Left cardiac atrium (tissue), 4 donors: ENCODE measurements around the gene TMCC1. TPM values are rescaled to one million over a fixed set of nuclear protein-coding genes. Genes with fewer than 3 reads are reported as not detected.
A peak's percentile ranks its signal among the peaks of the same experiment; 100 is the strongest.

Source experiments
- ATAC-seq, 2 donors: fragments of 200-7000 bp; cut with Tn5 transposase; one replicate each; pipeline ENCODE4 v1.9.1; 2020; ENCODE audit warnings: mild to moderate bottlenecking in 2 of 2, moderate library complexity in 2 of 2
- DNase-seq: peaks from one replicate; pipeline ENCODE4 v3.0.0-alpha.2; 2020
- intact Hi-C, 2 donors: fragments of 100-400 bp; cut with DNase I; formaldehyde crosslinking; loops; one replicate each; pipeline versions ENCODE4 v1.14.1 to v1.15.1; 2022 to 2023
- total RNA-seq, 2 donors: library from RNA; stranded (reverse); fragmentation: NEBNext Ultra II Directional; extraction: Animal tissue kit (Norgen Biotek cat#: 25700); gene quantifications; one replicate each; pipeline ENCODE4 v1.2.1, GENCODE V29; 2021
- donor health status: DM: no; HTN: yes; CAD: no.
- donor health status: DM: no; HTN: yes; CAD: no; lungs with severe emphysema.
- donor health status: DM: yes; HTN: yes; CAD: no.
- donor health status: Dilated cardiomyopathy.

TMCC1 gene
- total RNA-seq, 2 donors from 2014 or later: 30.0 to 34.2 TPM

DNA sequence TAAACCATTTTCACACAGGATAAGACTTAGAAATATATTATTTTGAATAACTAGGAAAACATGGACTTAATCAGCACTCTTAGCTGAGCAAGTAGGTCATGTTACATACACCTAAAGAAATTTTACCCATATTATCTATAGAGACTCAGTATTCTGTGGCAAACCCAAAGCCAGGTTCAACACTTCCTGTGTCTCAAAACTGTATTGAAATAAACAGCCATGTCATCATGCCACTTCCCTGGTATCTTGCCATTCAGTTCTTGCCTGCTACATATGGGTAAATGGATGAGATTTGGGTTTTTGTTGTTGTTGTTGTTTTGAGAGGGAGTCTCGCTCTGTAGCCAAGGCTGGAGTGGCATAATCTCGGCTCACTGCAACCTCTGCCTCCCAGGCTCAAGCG, 145.5 kb downstream of the TMCC1 start:
- intact Hi-C loops: no loop called here
- DNase-seq: no peak

DNA sequence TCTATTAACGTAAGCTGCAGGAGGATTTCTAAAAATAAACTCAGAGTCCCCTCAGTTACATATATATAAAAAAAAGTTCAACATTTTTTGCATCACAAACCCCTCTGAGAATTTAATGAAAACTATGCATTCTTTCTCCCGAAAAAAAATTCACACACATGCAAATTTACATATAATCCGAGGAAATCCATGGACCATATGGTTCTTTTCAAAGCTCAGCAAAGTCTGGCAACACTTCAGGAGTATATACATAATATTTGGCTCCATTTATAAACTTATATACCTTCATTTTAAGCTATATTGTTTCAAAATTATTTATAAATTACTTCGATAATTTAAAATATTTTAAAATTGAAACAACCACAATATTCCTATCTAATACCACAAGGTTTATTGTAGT, 146.4 kb downstream of the TMCC1 start:
- DNase-seq (no peak), ATAC-seq (no peak)
- intact Hi-C loops: no loop called here

More for the DNA sequence above, 145.5 kb downstream of the TMCC1 start:
- no peak for ATAC-seq

DNA sequence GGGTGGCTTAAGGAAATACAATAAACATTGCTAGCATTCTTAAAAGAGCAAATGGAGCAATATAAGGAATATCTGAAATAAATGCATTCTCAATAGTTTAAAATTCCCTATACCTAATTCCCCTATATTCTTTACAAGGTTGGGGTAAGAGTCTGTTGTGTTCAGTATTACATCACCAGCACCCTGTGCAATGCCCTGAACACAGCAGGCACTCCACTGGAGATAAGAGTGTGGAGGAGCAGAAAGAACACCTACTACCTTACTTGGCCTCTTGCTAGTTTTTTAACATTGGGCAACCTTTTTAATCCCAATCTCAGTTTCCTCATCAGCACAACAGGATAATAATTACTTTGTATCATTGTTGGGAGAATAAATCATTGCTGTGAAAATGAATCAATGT, 146.9 kb downstream of the TMCC1 start:
- peak in 1 of 2 donors; percentile 38 for ATAC-seq
- DNase-seq: no peak
- intact Hi-C loops: no loop called here

DNA sequence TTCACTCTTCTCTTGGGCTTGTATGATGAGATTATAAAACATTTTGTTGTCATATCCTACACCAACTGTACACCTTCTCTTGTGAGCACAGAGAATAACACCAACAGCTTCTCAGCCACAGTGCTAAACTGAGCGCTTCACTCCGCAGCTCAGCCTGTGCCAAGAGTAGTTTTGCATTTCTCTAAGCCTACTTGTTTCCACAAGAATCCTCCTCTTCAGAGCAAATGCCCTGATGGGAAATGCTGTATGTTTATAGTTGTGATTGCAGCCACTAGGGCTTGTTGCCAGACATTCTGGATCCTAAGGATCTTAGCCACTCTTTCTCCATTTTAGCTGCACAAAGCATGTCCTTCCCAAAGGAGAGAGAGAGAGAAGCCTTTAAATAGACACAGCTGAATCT, 148.3 kb downstream of the TMCC1 start:
- intact Hi-C loops: no loop called here
- DNase-seq (no peak), ATAC-seq (peak in 1 of 2 donors; percentile 47)

DNA sequence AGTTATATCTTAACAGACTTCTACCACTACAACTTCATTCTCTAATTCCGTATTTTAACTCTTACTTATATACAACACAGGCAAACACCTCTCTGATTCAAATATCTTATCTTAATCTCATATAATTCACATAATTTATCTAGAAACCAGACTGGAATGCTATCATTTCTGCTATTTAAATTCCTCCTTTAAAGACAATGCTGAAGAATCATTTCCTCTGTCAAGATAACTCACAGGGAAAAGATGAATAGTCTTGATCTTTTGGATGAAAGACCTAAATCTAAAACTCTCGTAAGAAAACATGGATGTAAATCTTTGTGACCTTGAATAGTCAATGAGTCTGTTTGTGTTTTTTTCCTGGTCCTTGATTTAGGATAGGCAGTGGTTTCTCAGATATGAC, 151.7 kb downstream of the TMCC1 start:
- no peak for DNase-seq
- ATAC-seq: no peak
- intact Hi-C loops: no loop called here

DNA sequence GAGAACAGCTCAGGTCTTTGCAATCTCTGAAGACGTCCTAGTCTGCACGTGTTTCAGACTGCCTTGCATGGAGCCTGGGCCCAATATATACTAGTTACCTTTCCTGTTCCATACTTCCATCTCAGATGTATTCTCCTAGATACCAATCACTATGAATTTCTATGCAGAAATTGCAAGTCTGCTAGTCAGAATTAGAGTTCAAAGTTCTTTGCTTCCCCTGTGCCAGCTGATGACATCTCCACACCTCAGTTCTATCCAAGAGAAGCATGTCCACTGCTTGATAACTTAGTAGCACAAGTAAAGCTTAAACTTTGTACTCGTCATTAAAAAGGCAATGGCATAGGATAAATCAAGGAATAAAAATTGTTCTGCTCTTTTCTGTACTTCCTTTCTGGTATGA, 153.4 kb downstream of the TMCC1 start:
- DNase-seq (no peak), ATAC-seq (no peak)
- intact Hi-C loops: no loop called here

DNA sequence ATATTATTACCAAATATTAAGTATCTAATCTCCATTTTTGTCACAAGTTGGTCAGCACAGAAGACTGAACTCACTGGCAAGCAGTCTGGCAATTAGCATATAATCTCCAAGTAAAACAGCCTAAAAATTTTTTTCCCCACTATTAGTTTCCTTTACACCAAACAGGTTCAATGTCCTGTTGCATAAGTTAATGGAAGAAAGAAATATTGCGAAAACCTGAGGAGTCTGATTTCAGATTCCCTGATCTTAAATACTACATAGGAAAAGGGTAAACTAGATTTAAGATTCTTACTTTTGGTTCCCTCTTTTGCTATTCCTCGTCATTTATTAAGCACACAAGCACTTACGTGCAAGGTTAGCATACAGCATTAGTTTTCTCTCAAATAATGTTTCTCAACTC, 153.9 kb downstream of the TMCC1 start:
- intact Hi-C loops: no loop called here
- ATAC-seq (no peak), DNase-seq (no peak)

DNA sequence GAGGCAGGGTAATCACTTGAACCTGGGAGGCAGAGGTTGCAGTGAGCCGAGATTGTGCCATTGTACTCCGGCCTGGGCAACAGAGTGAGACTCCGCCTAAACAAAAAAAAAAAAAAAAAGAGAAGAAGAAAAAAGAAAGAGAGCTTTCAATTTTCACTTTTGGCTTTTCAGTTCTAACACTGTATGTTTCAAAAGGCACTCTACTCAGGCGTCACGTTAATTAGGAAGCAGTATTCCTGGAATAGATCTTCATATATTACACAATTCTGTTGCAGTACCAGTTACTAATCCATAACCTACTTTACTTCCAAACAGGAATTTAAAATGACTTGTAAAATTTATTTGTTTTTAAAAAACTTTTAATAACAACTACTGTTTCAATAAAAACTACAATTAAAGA, 155.3 kb downstream of the TMCC1 start:
- ATAC-seq: no peak
- DNase-seq: no peak
- intact Hi-C loops: no loop called here

DNA sequence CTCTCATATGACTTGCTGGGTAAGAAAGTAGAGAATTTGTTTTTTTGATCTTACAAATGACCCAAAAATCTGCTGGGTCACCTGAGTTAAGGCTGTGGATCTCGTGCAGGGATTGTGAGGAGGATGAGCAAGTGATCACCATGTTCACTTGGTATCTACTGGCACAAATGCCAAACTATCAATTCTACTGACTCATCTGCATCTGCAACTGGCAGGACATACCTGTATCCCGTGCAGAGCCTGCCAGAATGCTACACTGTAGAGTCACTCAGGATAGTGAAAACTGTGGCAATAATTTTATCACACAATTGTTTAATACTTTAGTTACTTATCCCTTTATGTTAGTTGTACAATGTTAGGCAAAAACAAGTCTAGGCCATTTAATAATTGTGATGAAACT, 157.4 kb downstream of the TMCC1 start:
- DNase-seq (no peak), ATAC-seq (no peak)
- intact Hi-C loops: no loop called here

DNA sequence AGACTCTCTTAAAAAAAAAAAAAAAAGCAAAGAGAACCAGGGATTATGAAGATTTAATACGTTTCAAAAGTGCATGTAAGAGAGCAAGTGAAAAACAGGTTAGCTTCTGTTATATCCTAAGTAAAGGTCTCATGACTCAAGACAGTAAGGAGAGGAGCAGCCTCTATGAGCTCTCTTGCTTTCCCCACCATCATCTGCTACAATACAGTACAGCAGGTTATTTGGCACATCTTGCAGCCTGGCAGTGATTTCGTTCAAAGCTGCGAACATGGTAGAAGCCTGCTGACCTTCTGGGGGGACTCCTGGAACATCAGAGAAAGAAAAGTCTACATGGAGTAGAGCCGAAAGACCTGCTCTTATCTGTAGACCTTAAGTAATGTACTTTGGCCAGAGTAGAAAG, 157.9 kb downstream of the TMCC1 start:
- intact Hi-C loops: no loop called here

DNA sequence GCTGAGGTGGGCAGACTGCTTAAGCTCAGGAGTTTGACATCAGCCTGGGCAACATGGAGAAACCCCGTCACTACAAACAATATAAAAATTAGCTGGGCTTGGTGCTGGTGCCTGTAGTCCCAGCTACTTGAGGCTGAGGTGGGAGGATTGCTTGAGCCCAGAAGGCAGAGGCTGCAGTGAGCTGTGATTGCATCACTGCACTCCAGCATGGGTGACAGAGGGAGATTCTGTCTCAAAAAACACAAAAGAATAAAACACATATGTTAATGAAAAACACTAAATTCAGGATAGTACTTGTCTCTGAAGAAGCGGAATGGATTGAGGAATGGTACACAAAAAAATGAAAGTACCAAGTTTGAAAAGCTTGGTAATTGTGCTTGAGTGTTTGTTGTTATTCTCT, 159.1 kb downstream of the TMCC1 start:
- intact Hi-C loops: no loop called here
- ATAC-seq (no peak), DNase-seq (no peak)

More for the DNA sequence above, 157.9 kb downstream of the TMCC1 start:
- ATAC-seq (no peak), DNase-seq (no peak)

DNA sequence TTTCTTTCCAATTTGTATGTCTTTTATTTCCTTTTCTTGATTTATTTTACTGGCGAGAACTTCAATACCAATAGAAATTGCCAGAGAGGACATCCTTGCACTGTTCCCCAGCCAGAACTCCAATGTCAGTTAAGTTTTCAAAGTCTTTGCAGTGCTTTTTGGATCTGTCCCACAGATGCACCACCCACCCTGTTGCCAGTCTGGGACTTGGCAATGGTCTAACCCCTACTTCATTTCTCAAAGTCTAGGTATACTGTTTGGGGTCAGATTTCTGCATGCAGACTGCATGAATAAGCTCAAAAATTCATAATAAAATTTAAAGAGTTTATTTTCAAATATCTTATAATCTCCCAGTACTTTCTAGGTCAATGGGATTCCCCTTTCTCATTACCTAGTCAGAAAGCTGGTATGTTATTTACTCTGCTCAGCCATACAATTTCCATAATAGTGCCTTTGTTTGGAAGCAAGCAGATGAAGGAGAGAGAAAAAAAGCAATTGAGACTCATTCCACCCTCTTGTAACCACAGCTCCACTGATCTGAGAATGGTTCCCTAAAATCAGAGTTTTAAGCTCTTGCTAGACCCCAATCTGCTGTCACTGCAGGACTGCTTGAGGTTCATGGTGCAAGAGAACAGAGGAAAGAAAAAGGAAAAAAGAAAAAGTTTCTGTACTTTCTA, 161.2 kb downstream of the TMCC1 start:
- intact Hi-C loops: no loop called here
- ATAC-seq (no peak), DNase-seq (no peak)

DNA sequence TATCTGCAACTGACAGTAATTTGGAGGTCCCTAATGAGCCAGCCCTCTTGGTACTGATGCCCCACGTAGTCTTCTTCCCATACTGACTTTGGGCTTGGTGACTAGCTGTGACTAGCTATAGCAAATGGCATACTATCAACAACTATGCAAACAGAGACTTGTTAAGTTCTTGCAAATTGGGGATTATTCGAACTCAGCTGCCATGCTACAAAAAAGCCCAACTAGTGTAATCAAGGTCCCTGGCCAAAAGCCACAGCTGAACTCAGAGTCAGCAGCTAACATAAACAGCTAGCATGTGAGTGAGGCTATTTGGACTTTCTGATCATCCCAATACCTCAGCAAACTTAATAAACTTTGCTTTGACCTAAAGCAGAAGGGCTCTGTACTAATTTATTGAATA, 165.8 kb downstream of the TMCC1 start:
- ATAC-seq (no peak), DNase-seq (no peak)
- intact Hi-C loops: no loop called here

DNA sequence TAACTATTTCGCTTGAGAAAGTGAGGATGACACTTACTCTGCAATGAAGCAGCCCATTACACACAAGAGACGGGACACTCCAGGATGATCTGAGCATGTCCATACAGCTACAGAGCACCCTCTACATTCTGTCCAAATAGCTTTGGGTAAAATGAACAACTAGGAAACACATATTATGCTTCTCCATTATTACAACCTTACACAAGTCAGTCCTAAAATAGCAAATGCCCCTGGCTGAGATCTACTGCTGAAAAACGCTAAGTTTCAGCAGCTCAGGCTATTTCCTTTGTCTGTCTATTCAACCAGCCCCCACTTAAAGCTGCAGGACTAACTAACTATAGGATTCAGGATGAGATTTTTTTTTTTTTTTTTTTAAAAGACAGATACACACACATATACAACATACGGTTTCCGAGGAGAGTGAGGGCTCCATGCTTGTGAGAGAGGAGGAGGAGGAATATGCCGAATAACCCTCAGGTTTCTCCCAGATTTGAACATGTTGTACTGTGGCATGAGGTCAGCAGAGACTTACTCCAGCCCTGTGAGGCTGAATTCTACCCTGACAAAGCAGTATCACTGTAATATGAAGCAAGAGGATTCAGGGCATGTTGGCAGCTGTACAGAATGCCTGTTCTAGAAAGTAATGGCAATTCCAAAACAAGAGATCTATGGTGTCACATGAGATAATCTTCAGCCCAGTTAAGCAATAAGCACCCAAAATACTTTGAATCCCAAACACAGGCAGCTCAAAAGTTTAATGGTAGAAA, 169.8 kb downstream of the TMCC1 start:
- intact Hi-C loops: no loop called here

DNA sequence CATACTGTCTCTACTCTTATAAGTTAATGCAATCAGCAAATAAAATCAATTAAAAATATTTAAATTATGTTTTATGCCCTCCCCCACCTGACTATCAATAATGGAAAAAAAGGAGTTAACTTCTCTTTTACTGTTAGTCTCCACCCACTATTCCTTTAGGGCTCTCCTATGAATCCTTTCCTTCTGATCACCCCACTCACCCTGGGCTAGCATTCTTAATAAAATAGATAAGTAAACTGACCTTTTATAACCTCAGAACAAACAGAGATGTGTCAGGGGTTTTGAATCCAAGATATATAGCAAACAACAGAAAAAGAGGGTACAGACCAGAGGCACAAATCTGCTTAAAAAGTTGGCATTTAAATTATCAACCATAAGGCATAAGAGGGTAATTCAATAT, 171.0 kb downstream of the TMCC1 start:
- intact Hi-C loops: no loop called here
- ATAC-seq (no peak), DNase-seq (no peak)

More for the DNA sequence above, 169.8 kb downstream of the TMCC1 start:
- ATAC-seq (peak; percentile 94 to 96), DNase-seq (peak; percentile 66)

DNA sequence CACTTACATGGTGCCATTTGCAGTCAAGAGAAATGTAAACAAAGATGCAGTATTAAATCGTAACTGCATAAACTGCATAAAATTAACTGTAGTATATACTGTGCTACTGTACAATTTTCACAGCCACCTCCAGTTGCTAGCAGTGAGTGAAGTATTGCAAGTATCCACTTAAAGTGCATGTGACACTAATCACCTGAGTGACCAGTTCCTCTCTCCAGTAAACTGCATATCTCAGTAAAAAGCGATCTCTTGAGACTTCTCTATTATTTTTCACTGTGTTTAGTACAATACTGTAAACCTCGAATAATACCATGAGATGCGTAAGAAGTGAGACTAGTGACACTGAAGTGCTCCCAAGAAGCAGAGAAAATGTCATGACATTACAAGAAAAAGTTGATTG, 175.3 kb downstream of the TMCC1 start:
- DNase-seq (no peak), ATAC-seq (no peak)
- intact Hi-C loops: no loop called here

DNA sequence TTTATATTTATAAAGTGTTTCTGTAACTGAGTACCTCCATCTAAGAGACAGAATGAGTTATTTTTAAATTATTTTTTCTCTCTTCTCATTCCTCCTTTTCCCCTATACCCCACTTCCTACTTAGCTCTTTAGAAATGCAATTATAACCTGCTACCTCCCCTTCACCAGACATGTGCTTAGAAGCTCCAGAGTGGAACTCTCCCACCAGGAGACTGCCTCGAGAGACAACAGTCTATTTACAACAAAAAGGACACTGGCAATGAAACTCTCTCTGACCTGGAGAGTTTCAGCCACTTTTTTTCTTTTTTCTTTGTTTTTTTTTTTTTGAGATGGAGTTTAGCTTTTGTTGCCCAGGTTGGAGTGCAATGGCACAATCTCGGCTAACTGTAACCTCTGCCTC, 177.7 kb downstream of the TMCC1 start:
- intact Hi-C loops: no loop called here
- ATAC-seq: no peak

DNA sequence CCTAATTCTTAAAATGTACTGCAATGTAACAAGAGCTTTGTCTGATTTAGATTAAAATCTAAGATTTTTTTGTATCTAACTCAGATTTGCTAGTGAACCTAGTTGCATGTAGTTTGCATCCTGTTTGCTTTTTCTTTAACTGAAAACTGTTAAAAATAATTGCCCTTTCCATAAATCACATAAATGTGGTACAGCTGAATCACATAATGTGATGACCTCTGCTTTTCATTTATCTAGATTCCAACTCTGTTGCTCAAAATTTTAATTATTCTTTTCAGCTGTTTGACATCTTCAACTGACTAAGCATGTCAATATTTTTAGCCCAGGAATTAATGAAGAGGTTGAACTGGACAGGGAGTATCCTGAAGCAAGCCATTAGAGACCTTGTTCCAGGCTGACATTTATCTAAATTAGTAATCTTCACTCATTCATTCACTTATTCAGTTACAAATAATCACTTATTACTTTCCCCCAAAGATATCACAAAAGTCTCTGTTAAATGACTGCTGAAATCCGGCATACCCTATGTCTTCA, 185.1 kb downstream of the TMCC1 start:
- intact Hi-C loops: no loop called here
- DNase-seq: no peak
- ATAC-seq: no peak

More for the DNA sequence above, 177.7 kb downstream of the TMCC1 start:
- no peak for DNase-seq

DNA sequence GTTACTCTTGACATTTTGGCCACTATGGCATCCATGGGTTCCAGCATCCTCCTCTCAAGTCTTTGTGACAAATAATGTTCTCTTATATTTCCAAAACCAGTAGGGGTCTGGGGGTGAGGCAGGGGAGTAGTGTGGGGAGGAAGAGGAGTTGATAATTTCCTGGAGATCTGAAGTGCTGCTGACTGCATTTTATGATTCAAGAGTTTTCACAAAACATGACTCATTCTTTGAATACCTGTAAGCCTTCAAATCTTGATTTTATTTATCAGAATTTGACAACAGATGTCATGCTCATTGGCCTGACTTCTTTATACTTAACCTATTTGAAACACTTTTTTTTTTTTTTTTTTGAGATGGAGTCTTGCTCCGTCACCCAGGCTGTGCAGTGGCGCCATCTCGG, 188.2 kb downstream of the TMCC1 start:
- ATAC-seq: no peak
- intact Hi-C loops: no loop called here
- no peak for DNase-seq

DNA sequence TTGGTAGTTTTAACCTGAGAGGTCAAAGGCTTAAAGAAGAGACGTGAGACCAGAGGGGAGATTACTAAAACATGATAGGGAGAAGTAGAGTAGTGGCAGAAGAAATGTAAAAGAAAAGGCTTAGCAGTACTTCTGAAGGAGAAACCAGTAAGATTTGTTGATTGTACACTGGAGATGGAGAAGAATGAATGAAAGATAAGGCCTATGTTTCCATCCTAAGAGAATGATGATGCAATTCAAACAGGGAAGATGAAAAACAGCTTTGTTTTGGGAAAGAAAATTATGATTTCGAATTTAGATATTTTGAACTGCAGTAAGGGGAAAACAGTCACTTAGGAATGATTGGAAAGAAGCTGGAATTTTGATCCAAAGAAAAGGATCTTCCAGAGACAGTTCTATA, 189.6 kb downstream of the TMCC1 start:
- no peak for ATAC-seq
- DNase-seq: no peak
- intact Hi-C loops: no loop called here
